Keratinocyte (primary cell): ENCODE data around the gene NAXD.

Source experiments
- CTCF ChIP-seq, 3 experiments: IDR thresholded peaks in 1 of 3; conservative IDR thresholded peaks in 1 of 3; optimal IDR thresholded peaks in 1 of 3; 2 replicates in 2 of 3; 3 replicates in 1 of 3; pipeline versions ENCODE3 to v1.5.1; 2011; ENCODE audit warnings: low read length in 3 of 3, mild to moderate bottlenecking in 3 of 3, moderate library complexity in 2 of 3, control low read depth in 1 of 3, inconsistent platforms in 1 of 3; ENCODE audit not compliant: insufficient read depth in 2 of 3; ENCODE audit errors: extremely low read depth in 1 of 3
- EZH2 ChIP-seq: IDR thresholded peaks from one replicate; pipeline ENCODE4 v1.6.1; 2012; ENCODE audit warnings: inconsistent platforms, mild to moderate bottlenecking, low read length, moderate library complexity

- TF ChIP-seq CTCF (optimal IDR thresholded peaks at IDR 0.05 in 1 of 3, IDR thresholded peaks at IDR 0.05 in 1 of 3, conservative IDR thresholded peaks at IDR 0.05 in 1 of 3; ENCODE audit: extremely low read depth in 1 of 3, insufficient read depth in 2 of 3, low read length in 3 of 3) (no peak), EZH2 (no peak)
Observed at GRCh38 chr13:110566171-110566570, 49.2 kb upstream of the NAXD start.
